ENCODE results near the gene CCDC12.

DNA sequence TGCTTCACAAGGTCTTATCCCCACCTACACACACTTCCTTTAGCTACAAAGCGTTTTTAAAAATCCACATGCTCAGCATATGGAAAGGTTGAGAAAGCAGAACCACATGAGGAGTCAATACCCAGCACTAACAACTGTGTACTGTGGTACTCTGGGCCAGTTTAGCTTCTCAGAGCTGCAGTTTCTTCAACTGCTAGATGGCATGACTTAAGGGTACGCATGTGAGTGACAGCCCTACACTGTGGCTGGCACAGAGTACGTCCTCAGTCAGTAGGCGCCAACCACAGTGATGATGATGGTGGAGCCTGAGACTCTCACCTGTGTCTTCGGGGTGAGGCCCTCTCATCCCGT, 17.4 kb downstream of the CCDC12 start:
- TF ChIP-seq, protein P1, sequence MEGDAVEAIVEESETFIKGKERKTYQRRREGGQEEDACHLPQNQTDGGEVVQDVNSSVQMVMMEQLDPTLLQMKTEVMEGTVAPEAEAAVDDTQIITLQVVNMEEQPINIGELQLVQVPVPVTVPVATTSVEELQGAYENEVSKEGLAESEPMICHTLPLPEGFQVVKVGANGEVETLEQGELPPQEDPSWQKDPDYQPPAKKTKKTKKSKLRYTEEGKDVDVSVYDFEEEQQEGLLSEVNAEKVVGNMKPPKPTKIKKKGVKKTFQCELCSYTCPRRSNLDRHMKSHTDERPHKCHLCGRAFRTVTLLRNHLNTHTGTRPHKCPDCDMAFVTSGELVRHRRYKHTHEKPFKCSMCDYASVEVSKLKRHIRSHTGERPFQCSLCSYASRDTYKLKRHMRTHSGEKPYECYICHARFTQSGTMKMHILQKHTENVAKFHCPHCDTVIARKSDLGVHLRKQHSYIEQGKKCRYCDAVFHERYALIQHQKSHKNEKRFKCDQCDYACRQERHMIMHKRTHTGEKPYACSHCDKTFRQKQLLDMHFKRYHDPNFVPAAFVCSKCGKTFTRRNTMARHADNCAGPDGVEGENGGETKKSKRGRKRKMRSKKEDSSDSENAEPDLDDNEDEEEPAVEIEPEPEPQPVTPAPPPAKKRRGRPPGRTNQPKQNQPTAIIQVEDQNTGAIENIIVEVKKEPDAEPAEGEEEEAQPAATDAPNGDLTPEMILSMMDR (IDR thresholded peaks at IDR 0.05; ENCODE audit: low read length), result no peak
- TF ChIP-seq EZH2 (optimal IDR thresholded peaks at IDR 0.05; ENCODE audit: low read depth, low read length), result no peak
